Activated CD4-positive, alpha-beta T cell treated with anti-CD3 and anti-CD28 coated beads for 36 hours (primary cell): ENCODE data around the gene INPP4B. TPM values are rescaled to one million over a fixed set of nuclear protein-coding genes. Genes with fewer than 3 reads are reported as not detected.
A peak's percentile ranks its signal among the peaks of the same experiment; 100 is the strongest.

Source experiments
- ATAC-seq: fragments of 200-7000 bp; cut with Tn5 transposase; one replicate; pipeline ENCODE4 v1.10.0; 2021; ENCODE audit warnings: mild to moderate bottlenecking, moderate library complexity
- CTCF ChIA-PET: fragments of 350-600 bp; sonication (Branson Sonifier 250); formaldehyde crosslinking; loops from one replicate; lab custom pipeline; 2021; ENCODE audit warnings: antibody characterized with exemption; lab: Charles Lee
- POLR2A ChIA-PET: fragments of 350-600 bp; sonication (Branson Sonifier 250); formaldehyde crosslinking; loops from one replicate; lab custom pipeline; 2021; ENCODE audit warnings: antibody characterized with exemption, inconsistent platforms; lab: Charles Lee
- DNase-seq: peaks from one replicate; pipeline ENCODE4 v3.0.0-alpha.2; 2020
- H3K27ac Mint-ChIP-seq: one replicate; pipeline ENCODE4 v1.8.0; 2021; ENCODE audit warnings: mixed read lengths
- H3K27me3 Mint-ChIP-seq: one replicate; pipeline ENCODE4 v1.8.0; 2021; ENCODE audit warnings: mixed read lengths
- H3K36me3 Mint-ChIP-seq: one replicate; pipeline ENCODE4 v1.8.0; 2021; ENCODE audit warnings: low read depth, mixed read lengths
- H3K4me1 Mint-ChIP-seq: one replicate; pipeline ENCODE4 v1.8.0; 2021; ENCODE audit warnings: mixed read lengths
- H3K4me3 Mint-ChIP-seq: one replicate; pipeline ENCODE4 v1.8.0; 2021; ENCODE audit warnings: mild to moderate bottlenecking, moderate library complexity, mixed read lengths
- H3K9me3 Mint-ChIP-seq: one replicate; pipeline ENCODE4 v1.8.0; 2021; ENCODE audit warnings: low read depth, mixed read lengths
- intact Hi-C, 2 experiments: fragments of 100-400 bp; cut with DNase I in 1 of 2; cut with micrococcal nuclease in 1 of 2; formaldehyde crosslinking; loops; one replicate each; pipeline versions ENCODE4 v1.14.2 to v1.15.1; 2022 to 2024; cut with DNase I, micrococcal nuclease
- total RNA-seq, 2 experiments: library from RNA; stranded (reverse); gene quantifications; one replicate each; pipeline ENCODE4 v1.2.3, GENCODE V29; 2021

INPP4B gene
- total RNA-seq, 2 experiments from 2014 or later = 66.6 to 70.7 TPM

- ChIA-PET CTCF (interaction anchor here (0.6 kb wide), 1 partner anchor 14 kb away, joined by 3 read pairs; no protein-coding TSS in a partner anchor), POLR2A (no interaction called here)
- DNase-seq = no peak
- Mint-ChIP-seq H3K4me1 (peaks cover 41% of the 10 kb centered on the region), H3K36me3 (peaks cover 61% of the 10 kb centered on the region), H3K27ac (no peak overlapping the region), H3K9me3 (no peaks in the 10 kb centered on the region), H3K27me3 (no peaks in the 10 kb centered on the region), H3K4me3 (no peak overlapping the region)
- intact Hi-C loops = no loop called here
- ATAC-seq = no peak
These were observed 685.0 kb downstream of the INPP4B start for GRCh38 chr4:142161086-142161485.

- no peak overlapping the region for H3K4me3 Mint-ChIP-seq
- ChIA-PET POLR2A (no interaction called here), CTCF (no interaction called here)
- DNase-seq = no peak
- ATAC-seq = peak; percentile 26
- peaks cover 60% of the 10 kb centered on the region for H3K36me3 Mint-ChIP-seq
- intact Hi-C loops = no loop called here
- H3K4me1 Mint-ChIP-seq = peaks cover 39% of the 10 kb centered on the region
- no peaks in the 10 kb centered on the region for H3K9me3 Mint-ChIP-seq
- no peaks in the 10 kb centered on the region for H3K27me3 Mint-ChIP-seq
- H3K27ac Mint-ChIP-seq = peak overlapping the region; percentile 43
These were observed 685.6 kb downstream of the INPP4B start for GRCh38 chr4:142160509-142160908.

- POLR2A ChIA-PET = no interaction called here
These were observed 687.1 kb downstream of the INPP4B start for GRCh38 chr4:142158980-142159379.

DNA sequence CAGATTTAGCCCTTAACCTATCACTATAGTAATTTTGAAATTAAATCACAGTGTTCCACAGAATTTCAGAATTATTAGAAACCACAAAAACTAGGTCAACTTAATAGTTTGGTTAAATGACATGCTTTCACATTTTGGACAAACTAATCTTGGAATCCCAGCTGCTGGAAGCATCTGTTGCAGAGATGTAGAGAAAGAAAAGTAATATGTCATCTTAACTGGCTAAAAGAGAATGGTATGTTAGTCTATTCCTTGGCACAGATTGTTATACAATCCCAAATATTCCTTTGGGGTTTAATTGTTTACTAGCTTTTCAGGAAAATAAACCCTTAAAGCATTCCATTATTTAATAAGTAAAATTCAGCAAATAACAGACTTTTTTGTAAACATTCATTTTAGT is 689.8 kb downstream of the INPP4B start:
- H3K36me3 Mint-ChIP-seq = peaks cover 60% of the 10 kb centered on the region

More at GRCh38 chr4:142158980-142159379, 687.1 kb downstream of the INPP4B start:
- ATAC-seq (no peak), DNase-seq (no peak)
- H3K36me3 Mint-ChIP-seq = peaks cover 60% of the 10 kb centered on the region
- peaks cover 30% of the 10 kb centered on the region for H3K4me1 Mint-ChIP-seq
- CTCF ChIA-PET = no interaction called here
- H3K27ac Mint-ChIP-seq = no peak overlapping the region
- no peaks in the 10 kb centered on the region for H3K27me3 Mint-ChIP-seq
- no peaks in the 10 kb centered on the region for H3K9me3 Mint-ChIP-seq
- H3K4me3 Mint-ChIP-seq = no peak overlapping the region
- intact Hi-C loops = no loop called here

DNA sequence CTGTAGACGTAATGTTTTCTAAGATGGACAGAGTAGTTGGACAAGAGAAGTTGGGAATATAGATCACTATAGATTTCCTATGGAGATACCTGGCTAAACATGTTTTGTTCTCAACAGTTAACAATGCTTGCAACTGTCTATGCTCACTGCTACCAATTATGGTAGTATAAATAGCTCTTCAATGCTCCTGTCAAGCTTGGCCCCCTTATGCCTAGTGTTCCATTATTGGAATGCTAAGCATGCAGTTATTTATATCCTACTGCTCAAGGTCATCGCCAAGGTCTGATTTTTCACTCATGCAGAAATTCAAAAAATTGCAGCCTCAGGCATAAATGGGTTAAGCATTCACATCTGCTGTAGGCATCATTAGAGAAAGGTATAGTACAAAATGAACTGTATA is 690.8 kb downstream of the INPP4B start:
- ATAC-seq (no peak), DNase-seq (no peak)
- H3K4me1 Mint-ChIP-seq = peaks cover 16% of the 10 kb centered on the region
- POLR2A ChIA-PET = no interaction called here
- intact Hi-C loops = no loop called here
- H3K27ac Mint-ChIP-seq = no peak overlapping the region
- no peaks in the 10 kb centered on the region for H3K9me3 Mint-ChIP-seq
- CTCF ChIA-PET = interaction anchor here (1.2 kb wide), 1 partner anchor 8 kb away, joined by 4 read pairs; no protein-coding TSS in a partner anchor
- peaks cover 61% of the 10 kb centered on the region for H3K36me3 Mint-ChIP-seq
- H3K4me3 Mint-ChIP-seq = no peak overlapping the region
- no peaks in the 10 kb centered on the region for H3K27me3 Mint-ChIP-seq

More for the DNA sequence above, 689.8 kb downstream of the INPP4B start:
- POLR2A ChIA-PET = no interaction called here
- DNase-seq (no peak), ATAC-seq (no peak)
- intact Hi-C loops = no loop called here
- H3K27me3 Mint-ChIP-seq = no peaks in the 10 kb centered on the region
- H3K4me3 Mint-ChIP-seq = no peak overlapping the region
- H3K27ac Mint-ChIP-seq = no peak overlapping the region
- H3K9me3 Mint-ChIP-seq = no peaks in the 10 kb centered on the region
- CTCF ChIA-PET = interaction anchor here (0.7 to 1.5 kb wide), 4 partner anchors 9 to 94 kb away, joined by 3 to 4 read pairs (median 4); no protein-coding TSS in a partner anchor
- peaks cover 21% of the 10 kb centered on the region for H3K4me1 Mint-ChIP-seq

- no peak overlapping the region for H3K4me3 Mint-ChIP-seq
- H3K9me3 Mint-ChIP-seq = no peaks in the 10 kb centered on the region
- intact Hi-C loops = no loop called here
- ChIA-PET CTCF (interaction anchor here (1.1 kb wide), 1 partner anchor 700 kb away, joined by 3 read pairs; no protein-coding TSS in a partner anchor), POLR2A (no interaction called here)
- ATAC-seq (no peak), DNase-seq (no peak)
- H3K27ac Mint-ChIP-seq = no peak overlapping the region
- H3K27me3 Mint-ChIP-seq = no peaks in the 10 kb centered on the region
- peaks cover 60% of the 10 kb centered on the region for H3K36me3 Mint-ChIP-seq
- peaks cover 29% of the 10 kb centered on the region for H3K4me1 Mint-ChIP-seq
These were observed 695.6 kb downstream of the INPP4B start for GRCh38 chr4:142150483-142150882.

- peaks cover 53% of the 10 kb centered on the region for H3K36me3 Mint-ChIP-seq
- no peaks in the 10 kb centered on the region for H3K27me3 Mint-ChIP-seq
- H3K4me3 Mint-ChIP-seq = no peak overlapping the region
- CTCF ChIA-PET = interaction anchor here (0.7 kb wide), 1 partner anchor 80 kb away, joined by 3 read pairs; no protein-coding TSS in a partner anchor
- intact Hi-C loops = no loop called here
- no peak overlapping the region for H3K27ac Mint-ChIP-seq
- peaks cover 42% of the 10 kb centered on the region for H3K4me1 Mint-ChIP-seq
- no peaks in the 10 kb centered on the region for H3K9me3 Mint-ChIP-seq
- DNase-seq (no peak), ATAC-seq (no peak)
- POLR2A ChIA-PET = no interaction called here
These were observed 701.3 kb downstream of the INPP4B start for GRCh38 chr4:142144813-142145212.

DNA sequence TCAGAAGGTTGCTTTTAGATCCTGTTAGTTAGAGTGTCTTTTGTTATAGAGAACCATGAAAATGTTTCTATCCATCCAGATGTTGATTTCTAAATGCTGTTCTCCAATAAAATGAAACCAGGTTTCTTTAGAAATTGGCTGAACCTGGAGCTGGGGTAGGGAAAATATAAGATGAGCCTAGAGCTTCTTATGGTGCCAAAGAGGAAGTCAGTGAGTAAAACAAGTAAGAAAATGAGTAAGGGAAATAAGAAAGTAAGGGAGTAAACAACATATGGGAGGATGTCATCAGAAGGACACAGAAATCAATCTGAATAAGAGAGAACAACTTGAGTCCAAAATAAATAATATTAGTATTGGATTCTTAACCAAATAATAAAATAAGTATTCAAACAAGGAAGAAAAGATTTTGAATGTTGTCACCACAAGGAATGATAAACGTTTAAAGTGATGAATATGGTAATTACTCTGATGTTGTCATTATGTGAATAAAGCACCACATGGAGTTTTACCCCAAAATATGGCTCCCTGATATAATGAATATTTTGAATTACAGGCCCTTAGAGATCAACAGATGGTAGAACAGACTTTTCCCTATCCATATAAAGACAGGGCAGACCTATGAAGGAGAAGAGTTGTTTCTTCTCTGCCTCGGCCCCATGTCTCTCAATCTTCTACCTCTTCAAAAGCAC is 703.6 kb downstream of the INPP4B start:
- Mint-ChIP-seq H3K27me3 (no peaks in the 10 kb centered on the region), H3K9me3 (no peaks in the 10 kb centered on the region), H3K36me3 (peaks cover 50% of the 10 kb centered on the region), H3K4me1 (peaks cover 31% of the 10 kb centered on the region), H3K27ac (peak overlapping the region; percentile 79), H3K4me3 (no peak overlapping the region)
- DNase-seq (no peak), ATAC-seq (peak; percentile 69)
- ChIA-PET POLR2A (no interaction called here), CTCF (no interaction called here)
- intact Hi-C loops = no loop called here

DNA sequence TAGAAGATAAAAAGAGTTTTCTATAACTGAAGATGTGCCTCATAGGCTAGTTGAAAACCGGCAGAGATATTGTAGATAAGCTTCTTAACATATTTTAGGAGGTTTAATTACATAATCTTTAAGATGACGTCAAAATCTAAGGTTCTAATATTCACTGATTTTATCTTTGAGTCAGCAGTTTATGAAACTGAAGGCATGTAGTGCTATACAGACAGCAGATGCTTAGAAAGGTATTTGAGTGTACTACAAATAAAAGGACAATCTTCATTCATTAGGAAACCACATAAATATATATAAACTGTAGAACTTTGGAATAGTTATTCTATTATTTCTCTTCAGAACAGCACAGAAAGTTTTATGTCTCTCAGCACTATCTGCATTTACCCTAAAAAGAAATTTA is 704.9 kb downstream of the INPP4B start:
- Mint-ChIP-seq H3K27me3 (no peaks in the 10 kb centered on the region), H3K4me1 (peaks cover 25% of the 10 kb centered on the region), H3K36me3 (peaks cover 54% of the 10 kb centered on the region), H3K9me3 (no peaks in the 10 kb centered on the region), H3K4me3 (no peak overlapping the region), H3K27ac (no peak overlapping the region)
- CTCF ChIA-PET = interaction anchor here (1.1 to 1.4 kb wide), 2 partner anchors 11 to 13 kb away, joined by 4 to 5 read pairs; no protein-coding TSS in a partner anchor
- DNase-seq (no peak), ATAC-seq (no peak)
- POLR2A ChIA-PET = no interaction called here
- intact Hi-C loops = no loop called here

GRCh38 chr4:142130666-142131065 is 715.4 kb downstream of the INPP4B start:
- peaks cover 31% of the 10 kb centered on the region for H3K4me1 Mint-ChIP-seq
- no peaks in the 10 kb centered on the region for H3K9me3 Mint-ChIP-seq
- H3K36me3 Mint-ChIP-seq = peaks cover 13% of the 10 kb centered on the region
- H3K27me3 Mint-ChIP-seq = no peaks in the 10 kb centered on the region
- DNase-seq (no peak), ATAC-seq (no peak)
- peak overlapping the region; percentile 77 for H3K27ac Mint-ChIP-seq
- intact Hi-C loops = no loop called here
- ChIA-PET CTCF (interaction anchor here (1.5 kb wide), 1 partner anchor 11 kb away, joined by 4 read pairs; no protein-coding TSS in a partner anchor), POLR2A (no interaction called here)
- H3K4me3 Mint-ChIP-seq = no peak overlapping the region

DNA sequence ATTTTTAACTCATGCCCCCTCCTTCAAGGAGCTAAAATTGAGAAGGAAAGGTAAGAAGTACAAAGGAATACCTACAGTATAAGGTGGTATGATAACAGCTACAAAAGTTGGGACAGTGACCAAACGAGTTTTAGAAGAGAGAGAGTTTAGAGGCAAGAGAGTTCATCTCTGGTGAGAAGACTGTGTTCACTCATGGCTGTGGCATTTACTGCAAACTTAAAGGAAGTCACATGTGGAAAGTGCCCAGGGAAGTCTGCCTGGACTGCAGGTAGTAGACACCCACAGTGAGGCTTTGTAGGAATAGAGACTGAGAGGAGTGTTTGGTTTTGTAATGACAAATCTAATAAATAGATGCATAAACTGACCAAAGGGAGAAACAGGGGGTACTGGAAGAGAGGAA is 716.2 kb downstream of the INPP4B start:
- Mint-ChIP-seq H3K4me3 (no peak overlapping the region), H3K27me3 (no peaks in the 10 kb centered on the region), H3K4me1 (peaks cover 31% of the 10 kb centered on the region), H3K27ac (peak overlapping the region; percentile 77), H3K36me3 (peaks cover 11% of the 10 kb centered on the region), H3K9me3 (no peaks in the 10 kb centered on the region)
- CTCF ChIA-PET = interaction anchor here (0.8 to 1.5 kb wide), 5 partner anchors 11 to 715 kb away, joined by 3 to 4 read pairs (median 4); no protein-coding TSS in a partner anchor
- DNase-seq (no peak), ATAC-seq (no peak)
- intact Hi-C loops = loop anchor here (5.0 kb wide), 2 partner anchors 222 to 277 kb away; no protein-coding TSS in a partner anchor
- POLR2A ChIA-PET = no interaction called here

DNA sequence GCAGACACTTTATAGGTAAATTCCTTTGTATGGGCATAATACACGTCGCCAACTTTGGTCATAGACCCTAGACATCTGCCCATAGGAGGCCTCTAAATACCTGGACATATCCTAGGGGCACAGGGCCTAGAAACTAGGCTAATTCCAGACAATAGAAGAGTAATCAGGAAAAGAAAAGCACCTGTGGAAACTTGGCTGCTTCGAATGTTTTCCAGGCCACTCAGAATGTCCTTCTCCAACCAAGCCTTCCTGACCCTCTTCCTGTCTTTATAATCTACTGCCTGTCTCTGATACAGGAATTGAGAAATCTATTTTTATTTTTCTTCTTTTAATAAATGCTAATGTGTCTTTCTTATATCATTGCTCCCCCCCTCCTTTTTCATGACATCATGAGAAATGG is 716.6 kb downstream of the INPP4B start:
- ATAC-seq = no peak
- no peaks in the 10 kb centered on the region for H3K9me3 Mint-ChIP-seq
- no peak overlapping the region for H3K4me3 Mint-ChIP-seq
- POLR2A ChIA-PET = no interaction called here
- intact Hi-C loops = loop anchor here (5.0 kb wide), 2 partner anchors 223 to 278 kb away; no protein-coding TSS in a partner anchor
- CTCF ChIA-PET = interaction anchor here (0.8 to 1.4 kb wide), 4 partner anchors 66 to 715 kb away, joined by 3 to 4 read pairs (median 4); no protein-coding TSS in a partner anchor
- H3K36me3 Mint-ChIP-seq = peaks cover 14% of the 10 kb centered on the region
- H3K27me3 Mint-ChIP-seq = no peaks in the 10 kb centered on the region
- DNase-seq = no peak
- H3K4me1 Mint-ChIP-seq = peaks cover 31% of the 10 kb centered on the region
- peak overlapping the region; percentile 77 for H3K27ac Mint-ChIP-seq
